GM23338 (cell line): ENCODE data around the gene ETFA. TPM values are rescaled to one million over a fixed set of nuclear protein-coding genes. Genes with fewer than 3 reads are reported as not detected.
A peak's percentile ranks its signal among the peaks of the same experiment; 100 is the strongest.

Experiments
- ATAC-seq: fragments of 200-7000 bp; cut with Tn5 transposase; 3 replicates; pipeline ENCODE4 v1.9.1; 2020
- DNase-seq: peaks from one replicate; pipeline ENCODE4 v3.0.0-alpha.2; 2015; ENCODE audit warnings: low spot score
- H2AFZ ChIP-seq: fragments of 200-600 bp; sonication (generic); 2 replicates; pipeline ENCODE4 v1.8.0; 2016; ENCODE audit warnings: antibody characterized with exemption, mild to moderate bottlenecking, moderate library complexity
- H3F3A ChIP-seq: fragments of 200-600 bp; sonication (generic); replicated peaks from 2 replicates; pipeline ENCODE4 v1.8.0; 2017; ENCODE audit warnings: antibody characterized with exemption, mixed run types, low read depth
- H3K27ac ChIP-seq: fragments of 200-600 bp; sonication (generic); 2 replicates; pipeline ENCODE4 v1.6.1; 2016; ENCODE audit warnings: low read depth
- H3K27me3 ChIP-seq: fragments of 200-600 bp; sonication (generic); 2 replicates; pipeline ENCODE4 v1.8.0; 2016; ENCODE audit warnings: mild to moderate bottlenecking, mixed run types, moderate library complexity; ENCODE audit not compliant: insufficient read depth
- H3K36me3 ChIP-seq: fragments of 200-600 bp; sonication (generic); 2 replicates; pipeline ENCODE4 v1.8.0; 2016; ENCODE audit warnings: mild to moderate bottlenecking; ENCODE audit not compliant: insufficient read depth
- H3K4me1 ChIP-seq: fragments of 200-600 bp; sonication (generic); 2 replicates; pipeline ENCODE4 v1.8.0; 2016; ENCODE audit warnings: mild to moderate bottlenecking, moderate library complexity; ENCODE audit not compliant: insufficient read depth
- H3K4me2 ChIP-seq: fragments of 200-600 bp; sonication (generic); 2 replicates; pipeline ENCODE4 v1.7.1; 2017; ENCODE audit warnings: mixed run types
- H3K4me3 ChIP-seq: fragments of 200-600 bp; sonication (generic); 2 replicates; pipeline ENCODE4 v1.6.1; 2016; ENCODE audit warnings: mixed run types
- H3K79me2 ChIP-seq: fragments of 200-600 bp; sonication (generic); replicated peaks from 2 replicates; pipeline ENCODE4 v1.8.0; 2017; ENCODE audit warnings: mild to moderate bottlenecking; ENCODE audit not compliant: insufficient read depth
- H3K9me2 ChIP-seq: fragments of 200-600 bp; sonication (generic); 2 replicates; pipeline ENCODE4 v1.8.0; 2017; ENCODE audit not compliant: insufficient read depth
- H4K20me1 ChIP-seq: fragments of 200-600 bp; sonication (generic); replicated peaks from 2 replicates; pipeline ENCODE4 v1.8.0; 2017; ENCODE audit warnings: mild to moderate bottlenecking; ENCODE audit not compliant: insufficient read depth
- H3K27ac Mint-ChIP-seq: 2 replicates; pipeline ENCODE4 v1.8.0; 2020; ENCODE audit warnings: inconsistent platforms, mild to moderate bottlenecking, moderate library complexity, mixed read lengths
- H3K27me3 Mint-ChIP-seq: 3 replicates; pipeline ENCODE4 v1.8.0; 2022; ENCODE audit warnings: low read depth, mild to moderate bottlenecking, moderate library complexity, mixed read lengths, inconsistent platforms; ENCODE audit not compliant: insufficient read depth, poor library complexity
- H3K36me3 Mint-ChIP-seq: 3 replicates; pipeline ENCODE4 v1.8.0; 2021; ENCODE audit warnings: low read depth, mild to moderate bottlenecking, inconsistent platforms, moderate library complexity, mixed read lengths
- H3K4me1 Mint-ChIP-seq: 3 replicates; pipeline ENCODE4 v1.8.0; 2020; ENCODE audit warnings: mild to moderate bottlenecking, inconsistent platforms, mixed read lengths
- H3K4me3 Mint-ChIP-seq: 3 replicates; pipeline ENCODE4 v1.8.0; 2021; ENCODE audit warnings: moderate library complexity, mild to moderate bottlenecking, inconsistent platforms, mixed read lengths
- H3K9me3 Mint-ChIP-seq: 3 replicates; pipeline ENCODE4 v1.8.0; 2020; ENCODE audit warnings: moderate library complexity, mild to moderate bottlenecking, inconsistent platforms, mixed read lengths
- CREB1 ChIP-seq: fragments of 250-450 bp; sonication (Bioruptor Pico); IDR thresholded peaks from 2 replicates; pipeline ENCODE4 v1.5.0; 2020; ENCODE audit warnings: low read depth, mild to moderate bottlenecking, moderate library complexity
- EZH2 ChIP-seq: fragments of 200-600 bp; sonication (generic); IDR thresholded peaks from one replicate; pipeline ENCODE4 v1.8.0; 2017; ENCODE audit warnings: antibody characterized with exemption, mild to moderate bottlenecking, low read depth; ENCODE audit not compliant: unreplicated experiment
- EZH2phosphoT487 ChIP-seq: fragments of 200-600 bp; sonication (generic); IDR thresholded peaks from one replicate; pipeline ENCODE4 v1.8.1; 2018; ENCODE audit warnings: antibody characterized with exemption; ENCODE audit not compliant: unreplicated experiment
- NANOG ChIP-seq: IDR thresholded peaks from 2 replicates; pipeline ENCODE4 v1.6.1; 2016; ENCODE audit warnings: antibody characterized with exemption, borderline replicate concordance
- POLR2AphosphoS5 ChIP-seq: IDR thresholded peaks from 2 replicates; pipeline ENCODE4 v1.6.1; 2016; ENCODE audit warnings: antibody characterized with exemption, low read depth
- REST ChIP-seq: IDR thresholded peaks from one replicate; pipeline ENCODE4 v1.6.1; 2018; ENCODE audit warnings: antibody characterized with exemption; ENCODE audit not compliant: unreplicated experiment
- STAT1 ChIP-seq: IDR thresholded peaks from one replicate; pipeline ENCODE4 v1.6.1; 2016; ENCODE audit warnings: antibody characterized with exemption; ENCODE audit not compliant: unreplicated experiment
- ZNF114 ChIP-seq: fragments of 250-450 bp; sonication (Bioruptor Pico); IDR thresholded peaks from 2 replicates; pipeline ENCODE4 v1.5.0; 2020; ENCODE audit warnings: mild to moderate bottlenecking, moderate library complexity
- ZNF331 ChIP-seq: fragments of 250-450 bp; sonication (Bioruptor Pico); IDR thresholded peaks from 2 replicates; pipeline ENCODE4 v1.5.0; 2020; ENCODE audit warnings: low read depth, mild to moderate bottlenecking, moderate library complexity
- polyA plus RNA-seq: library from polyadenylated mRNA; unstranded; fragments of >200 nt; fragmentation: Nextera tagmentation; extraction: Ambion mirVana; gene quantifications from 2 replicates; pipeline ENCODE4 v1.2.1, GENCODE V29; 2016
- total RNA-seq: library from RNA; depleted of rRNA; stranded (reverse); fragments of >200 nt; shearing (Covaris generic); gene quantifications from 2 replicates; pipeline ENCODE4 v1.2.3, GENCODE V29; 2014
- TF ChIP-seq, protein P1 (sequence below): IDR thresholded peaks from 2 replicates; pipeline ENCODE4 v1.6.1; 2016; ENCODE audit warnings: antibody characterized with exemption
- TF ChIP-seq, protein P2 (sequence below): fragments of 250-450 bp; sonication (Bioruptor Pico); IDR thresholded peaks from 2 replicates; pipeline ENCODE4 v1.5.0; 2020; ENCODE audit warnings: mild to moderate bottlenecking, moderate library complexity

Gene ETFA
- total and polyA plus RNA-seq, 2 experiments from 2014 or later = 52.9 to 69.1 TPM

DNA sequence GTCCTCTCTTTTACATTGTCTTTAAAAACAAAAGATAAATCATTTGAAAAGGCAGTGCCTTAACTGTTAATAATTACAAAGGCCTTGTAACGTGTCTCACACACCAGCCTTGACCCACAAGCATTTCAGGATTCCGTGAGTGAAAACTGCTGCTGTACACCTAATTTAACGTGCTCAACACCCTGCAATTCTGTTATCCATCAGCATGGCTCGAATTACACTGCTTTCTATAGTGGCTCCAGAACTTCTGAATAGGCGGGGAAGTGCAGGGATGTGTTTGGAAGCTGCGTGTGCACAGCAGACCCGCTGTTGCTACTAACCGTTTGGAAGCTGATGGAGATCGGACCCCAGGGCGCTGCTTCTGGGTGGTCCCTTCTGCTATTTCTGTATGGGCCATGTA lies 9.9 kb upstream of the ETFA start:
- Histone ChIP-seq H2AFZ (peak overlapping the region; percentile 83; the same call in 1 of the 2 replicates), H3K27me3 (no peaks in the 10 kb centered on the region), H3K27ac (no peak overlapping the region), H3K36me3 (no peaks in the 10 kb centered on the region), H3F3A (no peaks in the 10 kb centered on the region), H3K4me3 (no peak overlapping the region), H3K4me1 (no peaks in the 10 kb centered on the region), H3K9me2 (no peaks in the 10 kb centered on the region), H3K4me2 (no peak overlapping the region), H3K79me2 (no peaks in the 10 kb centered on the region), H4K20me1 (no peaks in the 10 kb centered on the region)
- Mint-ChIP-seq H3K27ac (no peak overlapping the region), H3K4me3 (no peak overlapping the region), H3K4me1 (peaks cover 3% of the 10 kb centered on the region; the same call in 2 of the 3 replicates), H3K36me3 (no peaks in the 10 kb centered on the region), H3K9me3 (no peaks in the 10 kb centered on the region), H3K27me3 (peaks cover 2% of the 10 kb centered on the region)
- ATAC-seq (no peak; the same call in 2 of the 3 replicates), DNase-seq (no peak)
- no peak for TF ChIP-seq REST
- TF ChIP-seq NANOG = no peak
- TF ChIP-seq POLR2AphosphoS5 = no peak
- TF ChIP-seq STAT1 = no peak

- DNase-seq (no peak), ATAC-seq (no peak)
- Histone ChIP-seq H3K27me3 (no peaks in the 10 kb centered on the region), H2AFZ (no peak overlapping the region), H3K4me3 (no peak overlapping the region), H3F3A (no peaks in the 10 kb centered on the region), H3K27ac (no peak overlapping the region), H3K9me2 (no peaks in the 10 kb centered on the region), H3K4me2 (no peak overlapping the region), H3K79me2 (no peaks in the 10 kb centered on the region), H4K20me1 (no peaks in the 10 kb centered on the region), H3K36me3 (no peaks in the 10 kb centered on the region), H3K4me1 (no peaks in the 10 kb centered on the region)
- Mint-ChIP-seq H3K27me3 (peaks cover 4% of the 10 kb centered on the region), H3K9me3 (no peaks in the 10 kb centered on the region), H3K36me3 (no peaks in the 10 kb centered on the region), H3K4me1 (peaks cover 3% of the 10 kb centered on the region; the same call in 2 of the 3 replicates), H3K27ac (no peak overlapping the region), H3K4me3 (no peak overlapping the region)
- TF ChIP-seq STAT1 (no peak), NANOG (no peak), EZH2phosphoT487 (no peak), CREB1 (CRISPR knock-in tag) (no peak), EZH2 (no peak), ZNF114 (CRISPR knock-in tag) (no peak), ZNF331 (CRISPR knock-in tag) (no peak)
- TF ChIP-seq, protein P1, sequence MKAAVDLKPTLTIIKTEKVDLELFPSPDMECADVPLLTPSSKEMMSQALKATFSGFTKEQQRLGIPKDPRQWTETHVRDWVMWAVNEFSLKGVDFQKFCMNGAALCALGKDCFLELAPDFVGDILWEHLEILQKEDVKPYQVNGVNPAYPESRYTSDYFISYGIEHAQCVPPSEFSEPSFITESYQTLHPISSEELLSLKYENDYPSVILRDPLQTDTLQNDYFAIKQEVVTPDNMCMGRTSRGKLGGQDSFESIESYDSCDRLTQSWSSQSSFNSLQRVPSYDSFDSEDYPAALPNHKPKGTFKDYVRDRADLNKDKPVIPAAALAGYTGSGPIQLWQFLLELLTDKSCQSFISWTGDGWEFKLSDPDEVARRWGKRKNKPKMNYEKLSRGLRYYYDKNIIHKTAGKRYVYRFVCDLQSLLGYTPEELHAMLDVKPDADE = no peak
- TF ChIP-seq, protein P2, sequence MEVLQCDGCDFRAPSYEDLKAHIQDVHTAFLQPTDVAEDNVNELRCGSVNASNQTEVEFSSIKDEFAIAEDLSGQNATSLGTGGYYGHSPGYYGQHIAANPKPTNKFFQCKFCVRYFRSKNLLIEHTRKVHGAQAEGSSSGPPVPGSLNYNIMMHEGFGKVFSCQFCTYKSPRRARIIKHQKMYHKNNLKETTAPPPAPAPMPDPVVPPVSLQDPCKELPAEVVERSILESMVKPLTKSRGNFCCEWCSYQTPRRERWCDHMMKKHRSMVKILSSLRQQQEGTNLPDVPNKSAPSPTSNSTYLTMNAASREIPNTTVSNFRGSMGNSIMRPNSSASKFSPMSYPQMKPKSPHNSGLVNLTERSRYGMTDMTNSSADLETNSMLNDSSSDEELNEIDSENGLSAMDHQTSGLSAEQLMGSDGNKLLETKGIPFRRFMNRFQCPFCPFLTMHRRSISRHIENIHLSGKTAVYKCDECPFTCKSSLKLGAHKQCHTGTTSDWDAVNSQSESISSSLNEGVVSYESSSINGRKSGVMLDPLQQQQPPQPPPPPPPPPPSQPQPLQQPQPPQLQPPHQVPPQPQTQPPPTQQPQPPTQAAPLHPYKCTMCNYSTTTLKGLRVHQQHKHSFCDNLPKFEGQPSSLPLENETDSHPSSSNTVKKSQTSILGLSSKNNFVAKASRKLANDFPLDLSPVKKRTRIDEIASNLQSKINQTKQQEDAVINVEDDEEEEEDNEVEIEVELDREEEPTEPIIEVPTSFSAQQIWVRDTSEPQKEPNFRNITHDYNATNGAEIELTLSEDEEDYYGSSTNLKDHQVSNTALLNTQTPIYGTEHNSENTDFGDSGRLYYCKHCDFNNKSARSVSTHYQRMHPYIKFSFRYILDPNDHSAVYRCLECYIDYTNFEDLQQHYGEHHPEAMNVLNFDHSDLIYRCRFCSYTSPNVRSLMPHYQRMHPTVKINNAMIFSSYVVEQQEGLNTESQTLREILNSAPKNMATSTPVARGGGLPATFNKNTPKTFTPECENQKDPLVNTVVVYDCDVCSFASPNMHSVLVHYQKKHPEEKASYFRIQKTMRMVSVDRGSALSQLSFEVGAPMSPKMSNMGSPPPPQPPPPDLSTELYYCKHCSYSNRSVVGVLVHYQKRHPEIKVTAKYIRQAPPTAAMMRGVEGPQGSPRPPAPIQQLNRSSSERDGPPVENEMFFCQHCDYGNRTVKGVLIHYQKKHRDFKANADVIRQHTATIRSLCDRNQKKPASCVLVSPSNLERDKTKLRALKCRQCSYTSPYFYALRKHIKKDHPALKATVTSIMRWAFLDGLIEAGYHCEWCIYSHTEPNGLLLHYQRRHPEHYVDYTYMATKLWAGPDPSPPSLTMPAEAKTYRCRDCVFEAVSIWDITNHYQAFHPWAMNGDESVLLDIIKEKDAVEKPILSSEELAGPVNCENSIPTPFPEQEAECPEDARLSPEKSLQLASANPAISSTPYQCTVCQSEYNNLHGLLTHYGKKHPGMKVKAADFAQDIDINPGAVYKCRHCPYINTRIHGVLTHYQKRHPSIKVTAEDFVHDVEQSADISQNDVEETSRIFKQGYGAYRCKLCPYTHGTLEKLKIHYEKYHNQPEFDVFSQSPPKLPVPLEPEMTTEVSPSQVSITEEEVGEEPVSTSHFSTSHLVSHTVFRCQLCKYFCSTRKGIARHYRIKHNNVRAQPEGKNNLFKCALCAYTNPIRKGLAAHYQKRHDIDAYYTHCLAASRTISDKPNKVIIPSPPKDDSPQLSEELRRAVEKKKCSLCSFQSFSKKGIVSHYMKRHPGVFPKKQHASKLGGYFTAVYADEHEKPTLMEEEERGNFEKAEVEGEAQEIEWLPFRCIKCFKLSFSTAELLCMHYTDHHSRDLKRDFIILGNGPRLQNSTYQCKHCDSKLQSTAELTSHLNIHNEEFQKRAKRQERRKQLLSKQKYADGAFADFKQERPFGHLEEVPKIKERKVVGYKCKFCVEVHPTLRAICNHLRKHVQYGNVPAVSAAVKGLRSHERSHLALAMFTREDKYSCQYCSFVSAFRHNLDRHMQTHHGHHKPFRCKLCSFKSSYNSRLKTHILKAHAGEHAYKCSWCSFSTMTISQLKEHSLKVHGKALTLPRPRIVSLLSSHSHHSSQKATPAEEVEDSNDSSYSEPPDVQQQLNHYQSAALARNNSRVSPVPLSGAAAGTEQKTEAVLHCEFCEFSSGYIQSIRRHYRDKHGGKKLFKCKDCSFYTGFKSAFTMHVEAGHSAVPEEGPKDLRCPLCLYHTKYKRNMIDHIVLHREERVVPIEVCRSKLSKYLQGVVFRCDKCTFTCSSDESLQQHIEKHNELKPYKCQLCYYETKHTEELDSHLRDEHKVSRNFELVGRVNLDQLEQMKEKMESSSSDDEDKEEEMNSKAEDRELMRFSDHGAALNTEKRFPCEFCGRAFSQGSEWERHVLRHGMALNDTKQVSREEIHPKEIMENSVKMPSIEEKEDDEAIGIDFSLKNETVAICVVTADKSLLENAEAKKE (CRISPR knock-in tag) = no peak
These were observed 8.7 kb upstream of the ETFA start for GRCh38 chr15:76320012-76320411.
